Activated CD4-positive, CD25-positive, alpha-beta regulatory T cell treated with anti-CD3 and anti-CD28 coated beads, Interleukin-2, amount 50 U/mL, for 16 hours (primary cell): ENCODE results near the gene SDCBP2.

ENCODE experiments used
- DNase-seq: peaks from one replicate; pipeline ENCODE4 v3.0.0-alpha.2; 2020; ENCODE audit warnings: low read depth, low spot score

Gene SDCBP2

GRCh38 chr20:1313236-1313964, 15.5 kb downstream of the SDCBP2 start:
- DNase-seq: no peak

- DNase-seq: no peak
Measured at GRCh38 chr20:1312904-1313235, 16.1 kb downstream of the SDCBP2 start.

GRCh38 chr20:1312308-1312707, 16.6 kb downstream of the SDCBP2 start:
- no peak for DNase-seq

- no peak for DNase-seq
Measured at GRCh38 chr20:1310506-1311190, 18.3 kb downstream of the SDCBP2 start.

- no peak for DNase-seq
Measured at GRCh38 chr20:1310071-1310470, 18.9 kb downstream of the SDCBP2 start.

- no peak for DNase-seq
Measured at GRCh38 chr20:1309439-1309847, 19.5 kb downstream of the SDCBP2 start.

GRCh38 chr20:1308702-1309095, 20.2 kb downstream of the SDCBP2 start:
- DNase-seq: no peak

GRCh38 chr20:1308067-1308701, 20.8 kb downstream of the SDCBP2 start:
- no peak for DNase-seq

GRCh38 chr20:1307571-1307971, 21.4 kb downstream of the SDCBP2 start:
- no peak for DNase-seq

- DNase-seq: no peak
Measured at GRCh38 chr20:1307171-1307570, 21.8 kb downstream of the SDCBP2 start.

- no peak for DNase-seq
Measured at GRCh38 chr20:1306316-1307135, 22.4 kb downstream of the SDCBP2 start.

GRCh38 chr20:1305712-1306111, 23.2 kb downstream of the SDCBP2 start:
- DNase-seq: no peak

GRCh38 chr20:1304710-1305515, 24.0 kb downstream of the SDCBP2 start:
- DNase-seq: no peak

- no peak for DNase-seq
Measured at GRCh38 chr20:1302685-1303541, 26.0 kb downstream of the SDCBP2 start.

GRCh38 chr20:1301031-1301529, 27.9 kb downstream of the SDCBP2 start:
- DNase-seq: no peak

GRCh38 chr20:1300083-1300840, 28.7 kb downstream of the SDCBP2 start:
- no peak for DNase-seq

- no peak for DNase-seq
Measured at GRCh38 chr20:1299522-1299921, 29.4 kb downstream of the SDCBP2 start.

- DNase-seq: no peak
Measured at GRCh38 chr20:1298888-1299511, 29.9 kb downstream of the SDCBP2 start.

GRCh38 chr20:1298166-1298565, 30.8 kb downstream of the SDCBP2 start:
- no peak for DNase-seq
